GM12878 (cell line): ENCODE measurements around the gene KCNS1. TPM values are rescaled to one million over a fixed set of nuclear protein-coding genes. Genes with fewer than 3 reads are reported as not detected.

Experiments used
- ATAC-seq: fragments of 200-7000 bp; cut with Tn5 transposase; 3 replicates; pipeline ENCODE4 v1.9.1; 2020; ENCODE audit warnings: mild to moderate bottlenecking, moderate library complexity
- BruUV-seq: library from RNA; stranded (reverse); fragments of 400-500 nt; replicated peaks from 2 replicates; lab custom pipeline; 2021; lab: Mats Ljungman, UMichigan
- CTCF ChIA-PET: fragments of 300-600 bp; sonication (Branson Sonifier 250); formaldehyde crosslinking; extraction: SDS; loops from one replicate; lab custom pipeline; 2021; ENCODE audit warnings: inconsistent platforms; lab: Yijun Ruan, JAX
- POLR2A ChIA-PET: fragments of 350-600 bp; formaldehyde crosslinking; extraction: SDS; loops from one replicate; lab custom pipeline; 2021; ENCODE audit warnings: inconsistent platforms; lab: Charles Lee
- RAD21 ChIA-PET: fragments of 300-600 bp; sonication (Branson Sonifier 250); formaldehyde crosslinking; loops from one replicate; lab custom pipeline; 2023; ENCODE audit warnings: antibody characterized with exemption; ENCODE audit not compliant: unreplicated experiment; lab: Charles Lee
- SMC1A ChIA-PET: fragments of 300-600 bp; sonication (Branson Sonifier 250); formaldehyde crosslinking; loops from one replicate; lab custom pipeline; 2023; ENCODE audit not compliant: unreplicated experiment, uncharacterized antibody; lab: Charles Lee
- DNase-seq: peaks from one replicate; pipeline ENCODE4 v3.0.0-alpha.2; 2011; ENCODE audit warnings: low read depth, low spot score
- FAIRE-seq: peaks from 3 replicates; lab custom pipeline; 2011; peaks lifted over from hg19 to GRCh38; lab: Jason Lieb, UNC
- H2AFZ ChIP-seq: 2 replicates; pipeline ENCODE4 v1.6.0; 2011; ENCODE audit warnings: low read depth, low read length, control low read depth; ENCODE audit not compliant: control insufficient read depth
- H3K27ac ChIP-seq: 2 replicates; pipeline ENCODE4 v1.5.1; 2011; ENCODE audit warnings: control low read depth; ENCODE audit not compliant: control insufficient read depth, insufficient read depth
- H3K27me3 ChIP-seq, 2 experiments: replicated peaks in 1 of 2; 2 replicates each; pipeline versions ENCODE4 v1.6.0 to v1.6.1; 2011; ENCODE audit warnings: low read length in 1 of 2; ENCODE audit not compliant: control insufficient read depth in 2 of 2, insufficient read depth in 2 of 2
- H3K36me3 ChIP-seq, 2 experiments: 2 replicates each; pipeline ENCODE4 v1.5.1; 2011; ENCODE audit warnings: low read length in 1 of 2; ENCODE audit not compliant: control insufficient read depth in 2 of 2, insufficient read depth in 2 of 2
- H3K4me1 ChIP-seq: 2 replicates; pipeline ENCODE4 v1.6.1; 2011; ENCODE audit warnings: mild to moderate bottlenecking, low read length, moderate library complexity, mixed read lengths; ENCODE audit not compliant: control insufficient read depth, insufficient read depth
- H3K4me2 ChIP-seq: 2 replicates; pipeline ENCODE4 v1.6.0; 2011; ENCODE audit warnings: control low read depth; ENCODE audit not compliant: control insufficient read depth, insufficient read depth
- H3K4me3 ChIP-seq: fragments of 200-600 bp; sonication (generic); 2 replicates; pipeline ENCODE4 v1.5.1; 2016
- H3K79me2 ChIP-seq: 2 replicates; pipeline ENCODE4 v1.6.0; 2011; ENCODE audit warnings: low read length; ENCODE audit not compliant: control insufficient read depth, insufficient read depth
- H3K9ac ChIP-seq: 2 replicates; pipeline ENCODE4 v1.8.0; 2011; ENCODE audit warnings: low read length, control low read depth, mixed read lengths; ENCODE audit not compliant: control insufficient read depth, insufficient read depth
- H3K9me3 ChIP-seq: replicated peaks from 3 replicates; pipeline ENCODE4 v1.5.1; 2011; ENCODE audit warnings: mild to moderate bottlenecking, low read length; ENCODE audit not compliant: control insufficient read depth, insufficient read depth
- H4K20me1 ChIP-seq: 2 replicates; pipeline ENCODE4 v1.6.0; 2011; ENCODE audit not compliant: control insufficient read depth, insufficient read depth
- RUNX3 ChIP-seq: IDR thresholded peaks from 2 replicates; pipeline ENCODE4 v1.6.1; 2012; ENCODE audit warnings: low read length, inconsistent platforms
- WGBS: methylation state at CpG from one replicate; pipeline ENCODE4 v1.1.6; 2016; ENCODE audit warnings: low lambda C conversion rate; ENCODE audit not compliant: insufficient replicate concordance, insufficient coverage; ENCODE audit errors: missing lambda C conversion rate; 5-methylcytosine and 5-hydroxymethylcytosine counted together
- in situ Hi-C: fragments of 300-500 bp; cut with MboI; formaldehyde crosslinking; loops from 9 replicates; pipeline ENCODE4 v1.14.3; 2018; ENCODE audit warnings: mixed read lengths
- intact Hi-C: fragments of 100-400 bp; cut with micrococcal nuclease; formaldehyde crosslinking; loops from one replicate; pipeline ENCODE4 v1.14.2; 2022; ENCODE audit not compliant: unreplicated experiment
- polyA plus RNA-seq, 11 experiments: library from polyadenylated mRNA; depleted of rRNA in 4 of 11; unstranded in 6 of 11; stranded (reverse) in 5 of 11; fragments of >200 nt; fragmentation: Nextera tagmentation in 4 of 11; fragmentation: Illumina TruSeq in 1 of 11; extraction: Ambion mirVana in 4 of 11; extraction: Trizol in 1 of 11; gene quantifications; 1 replicate in 1 of 11; 2 replicates in 10 of 11; pipeline versions ENCODE4 v1.2.1 to v1.2.3, GENCODE V29; 2011 to 2016; ENCODE audit warnings: inconsistent platforms in 2 of 11, missing spikeins in 2 of 11, low read depth in 1 of 11
- total RNA-seq, 4 experiments: library from RNA; depleted of rRNA in 3 of 4; stranded (reverse); fragments of >200 nt in 3 of 4; fragmentation: Illumina TruSeq in 1 of 4; extraction: Trizol in 1 of 4; gene quantifications; 2 replicates each; pipeline versions ENCODE4 v1.2.1 to v1.2.3, GENCODE V29; 2013 to 2021
- TF ChIP-seq, protein P1 (sequence below): fragments of 450-650 bp; IDR thresholded peaks from 2 replicates; pipeline ENCODE4 v1.6.1; 2017; ENCODE audit warnings: mild to moderate bottlenecking, moderate library complexity

KCNS1 gene
- total and polyA plus RNA-seq, 10 of the 15 experiments (the other 5 are each of a cell fraction or from before 2014, with no cell fraction given), result not detected

DNA sequence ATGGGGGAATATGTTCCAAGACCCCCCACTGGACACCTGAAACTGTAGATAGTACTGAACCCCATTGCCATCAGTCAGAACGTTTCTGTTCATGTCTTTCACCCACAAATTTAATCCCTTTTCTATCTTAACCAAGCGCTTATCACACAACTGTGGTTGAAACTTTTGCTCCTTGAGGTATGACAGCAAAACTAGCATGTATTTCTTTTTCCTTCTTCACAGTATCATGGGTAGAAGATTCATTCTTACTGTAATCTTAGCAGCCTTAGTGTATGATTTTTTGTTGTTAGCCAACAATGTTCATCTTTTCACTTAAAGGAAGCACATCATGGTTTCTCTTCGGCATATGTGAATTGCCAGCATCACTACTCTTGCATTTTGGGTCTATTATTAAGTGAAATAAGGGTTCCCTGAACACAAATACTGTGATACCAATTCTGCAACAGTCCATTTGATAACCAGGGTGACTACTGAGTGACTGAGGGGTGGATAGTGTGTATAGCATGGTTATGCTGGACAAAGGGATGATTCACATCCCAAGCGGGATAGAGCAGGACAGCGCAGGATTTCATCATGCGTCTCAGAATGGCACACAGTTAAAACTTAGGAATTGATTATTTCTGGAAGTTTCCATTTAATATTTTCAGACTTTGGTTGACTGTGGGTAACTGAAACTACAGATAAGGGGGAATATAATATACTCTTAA is 41.8 kb downstream of the KCNS1 start:
- no peak overlapping the region for H3K9ac ChIP-seq
- no peak overlapping the region for H2AFZ ChIP-seq
- ATAC-seq, result no peak; the same call in 2 of the 3 replicates
- in situ Hi-C loops, result no loop called here
- peaks cover 5 to 10% of the 10 kb centered on the region in 2 experiments for H3K36me3 ChIP-seq
- POLR2A ChIA-PET, result interaction anchor here (1.1 kb wide), 1 partner anchor 8 kb away, joined by 4 read pairs; no protein-coding TSS in a partner anchor
- intact Hi-C loops, result no loop called here
- no peak for DNase-seq
- no peak for FAIRE-seq
- RAD21 ChIA-PET, result no interaction called here
- H3K4me3 ChIP-seq, result no peak overlapping the region
- H3K4me1 ChIP-seq, result peaks cover 7% of the 10 kb centered on the region
- BruUV-seq, result no TSS peak
- CTCF ChIA-PET, result interaction anchor here (0.8 to 5.4 kb wide), 5 partner anchors 9 to 51 kb away, joined by 3 to 30 read pairs (median 7); no protein-coding TSS in a partner anchor
- H4K20me1 ChIP-seq, result no peaks in the 10 kb centered on the region; the same call in 1 of the 2 replicates
- SMC1A ChIA-PET, result interaction anchor here (0.9 kb wide), 2 partner anchors 9 to 15 kb away, joined by 4 to 5 read pairs; no protein-coding TSS in a partner anchor
- no peak overlapping the region for H3K27ac ChIP-seq
- 78% methylated on average over 6 of the region's 6 CpGs for WGBS
- no peaks in the 10 kb centered on the region for H3K27me3 ChIP-seq
- peaks cover 4% of the 10 kb centered on the region; the same call in 1 of the 2 replicates for H3K79me2 ChIP-seq
- H3K4me2 ChIP-seq, result peak overlapping the region; percentile 23; the same call in 1 of the 2 replicates
- H3K9me3 ChIP-seq, result no peaks in the 10 kb centered on the region
- peak; percentile 49 for TF ChIP-seq RUNX3
- TF ChIP-seq, protein P1, sequence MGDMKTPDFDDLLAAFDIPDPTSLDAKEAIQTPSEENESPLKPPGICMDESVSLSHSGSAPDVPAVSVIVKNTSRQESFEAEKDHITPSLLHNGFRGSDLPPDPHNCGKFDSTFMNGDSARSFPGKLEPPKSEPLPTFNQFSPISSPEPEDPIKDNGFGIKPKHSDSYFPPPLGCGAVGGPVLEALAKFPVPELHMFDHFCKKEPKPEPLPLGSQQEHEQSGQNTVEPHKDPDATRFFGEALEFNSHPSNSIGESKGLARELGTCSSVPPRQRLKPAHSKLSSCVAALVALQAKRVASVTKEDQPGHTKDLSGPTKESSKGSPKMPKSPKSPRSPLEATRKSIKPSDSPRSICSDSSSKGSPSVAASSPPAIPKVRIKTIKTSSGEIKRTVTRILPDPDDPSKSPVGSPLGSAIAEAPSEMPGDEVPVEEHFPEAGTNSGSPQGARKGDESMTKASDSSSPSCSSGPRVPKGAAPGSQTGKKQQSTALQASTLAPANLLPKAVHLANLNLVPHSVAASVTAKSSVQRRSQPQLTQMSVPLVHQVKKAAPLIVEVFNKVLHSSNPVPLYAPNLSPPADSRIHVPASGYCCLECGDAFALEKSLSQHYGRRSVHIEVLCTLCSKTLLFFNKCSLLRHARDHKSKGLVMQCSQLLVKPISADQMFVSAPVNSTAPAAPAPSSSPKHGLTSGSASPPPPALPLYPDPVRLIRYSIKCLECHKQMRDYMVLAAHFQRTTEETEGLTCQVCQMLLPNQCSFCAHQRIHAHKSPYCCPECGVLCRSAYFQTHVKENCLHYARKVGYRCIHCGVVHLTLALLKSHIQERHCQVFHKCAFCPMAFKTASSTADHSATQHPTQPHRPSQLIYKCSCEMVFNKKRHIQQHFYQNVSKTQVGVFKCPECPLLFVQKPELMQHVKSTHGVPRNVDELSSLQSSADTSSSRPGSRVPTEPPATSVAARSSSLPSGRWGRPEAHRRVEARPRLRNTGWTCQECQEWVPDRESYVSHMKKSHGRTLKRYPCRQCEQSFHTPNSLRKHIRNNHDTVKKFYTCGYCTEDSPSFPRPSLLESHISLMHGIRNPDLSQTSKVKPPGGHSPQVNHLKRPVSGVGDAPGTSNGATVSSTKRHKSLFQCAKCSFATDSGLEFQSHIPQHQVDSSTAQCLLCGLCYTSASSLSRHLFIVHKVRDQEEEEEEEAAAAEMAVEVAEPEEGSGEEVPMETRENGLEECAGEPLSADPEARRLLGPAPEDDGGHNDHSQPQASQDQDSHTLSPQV, result no peak
